Endodermal cell (in vitro differentiated cells): Measurements from ENCODE around the gene NR5A1. TPM values are rescaled to one million over a fixed set of nuclear protein-coding genes. Genes with fewer than 3 reads are reported as not detected.

Experiments
- DNase-seq: peaks from one replicate; pipeline ENCODE4 v3.0.0-alpha.2; 2017
- H3K27ac ChIP-seq: 2 replicates; pipeline ENCODE4 v1.5.1; 2013; ENCODE audit warnings: mild to moderate bottlenecking, low read depth, low read length, moderate library complexity
- H3K27me3 ChIP-seq: 2 replicates; pipeline ENCODE4 v1.6.1; 2013; ENCODE audit warnings: mild to moderate bottlenecking, low read length, moderate library complexity; ENCODE audit not compliant: insufficient read depth, control insufficient read depth, poor library complexity, severe bottlenecking
- H3K36me3 ChIP-seq: 2 replicates; pipeline ENCODE4 v1.7.0; 2013; ENCODE audit warnings: mild to moderate bottlenecking, low read length, moderate library complexity; ENCODE audit not compliant: control insufficient read depth, insufficient read depth
- H3K4me1 ChIP-seq: one replicate; pipeline ENCODE4 v1.7.0; 2013; ENCODE audit warnings: low read length; ENCODE audit not compliant: control insufficient read depth, insufficient read depth
- H3K4me3 ChIP-seq: 2 replicates; pipeline ENCODE4 v1.5.1; 2013; ENCODE audit warnings: mild to moderate bottlenecking, low read length, moderate library complexity
- H3K9ac ChIP-seq: 2 replicates; pipeline ENCODE4 v1.6.1; 2013; ENCODE audit warnings: mild to moderate bottlenecking, low read length, moderate library complexity; ENCODE audit not compliant: poor library complexity, severe bottlenecking; ENCODE audit errors: extremely low read depth
- H3K9me3 ChIP-seq: 2 replicates; pipeline ENCODE4 v1.6.1; 2013; ENCODE audit warnings: mild to moderate bottlenecking, low read length, moderate library complexity; ENCODE audit not compliant: control insufficient read depth
- H3K27ac Mint-ChIP-seq: 2 replicates; pipeline ENCODE4 v1.8.0; 2020; ENCODE audit warnings: mixed read lengths
- H3K27me3 Mint-ChIP-seq: 2 replicates; pipeline ENCODE4 v1.8.0; 2021; ENCODE audit warnings: mild to moderate bottlenecking, mixed read lengths; ENCODE audit not compliant: insufficient read depth
- H3K36me3 Mint-ChIP-seq: 2 replicates; pipeline ENCODE4 v1.8.0; 2020; ENCODE audit warnings: low read depth, mixed read lengths
- H3K4me1 Mint-ChIP-seq: 2 replicates; pipeline ENCODE4 v1.8.0; 2020; ENCODE audit warnings: mixed read lengths
- H3K4me3 Mint-ChIP-seq: 2 replicates; pipeline ENCODE4 v1.8.0; 2020; ENCODE audit warnings: mild to moderate bottlenecking, moderate library complexity, mixed read lengths
- H3K9me3 Mint-ChIP-seq: 2 replicates; pipeline ENCODE4 v1.8.0; 2020; ENCODE audit warnings: mild to moderate bottlenecking, mixed read lengths
- WGBS, 2 experiments: methylation state at CpG; one replicate each; pipeline versions ENCODE4 v1.1.5 to v1.1.7; 2013; ENCODE audit warnings: missing lambda C conversion rate in 2 of 2, mixed read lengths in 1 of 2; ENCODE audit not compliant: insufficient coverage in 1 of 2, insufficient read length in 1 of 2; 5-methylcytosine and 5-hydroxymethylcytosine counted together
- total RNA-seq, 2 donors: library from RNA; stranded (reverse); fragmentation: NEBNext Ultra II Directional in 1 of 2; extraction: Animal tissue kit (Norgen Biotek cat#: 25700) in 1 of 2; gene quantifications; 2 replicates in 1 of 2; 3 replicates in 1 of 2; pipeline ENCODE4 v1.2.1, GENCODE V29; 2021
- TF ChIP-seq, protein P1 (sequence below): fragments of 200-600 bp; sonication (generic); conservative IDR thresholded peaks from 2 replicates; pipeline ENCODE4 v1.5.0; 2021; ENCODE audit warnings: antibody characterized with exemption, mild to moderate bottlenecking

NR5A1 gene
- total RNA-seq, 2 donors from 2014 or later, result 0.37 TPM; not detected in 1

DNA sequence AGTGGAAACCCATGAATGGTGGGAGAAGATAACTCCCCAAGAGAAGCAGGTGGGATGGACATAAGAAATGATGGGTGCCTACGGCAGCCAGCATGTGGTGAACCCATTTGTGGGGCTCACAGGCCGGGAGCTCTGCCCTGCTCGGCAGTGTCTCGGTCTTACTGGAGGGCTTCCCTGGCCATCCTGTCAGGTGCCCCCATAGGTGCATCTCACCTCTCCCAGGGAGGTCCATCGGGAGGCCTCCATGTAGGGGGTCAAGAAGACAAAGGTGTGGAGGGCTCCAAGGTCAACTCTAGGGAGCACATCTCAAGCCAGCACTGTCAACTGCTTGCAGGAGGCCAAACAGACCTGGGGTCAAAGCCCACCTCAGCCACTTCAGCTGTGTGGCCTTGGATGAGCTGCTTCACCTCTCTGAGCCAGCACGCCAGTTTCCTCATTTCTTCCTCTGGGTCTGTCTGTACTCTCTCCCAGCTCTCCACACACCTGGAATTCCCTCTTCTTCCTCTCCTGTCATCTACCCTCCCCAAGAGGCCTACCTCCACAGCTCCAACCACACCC is 67.4 kb downstream of the NR5A1 start:
- H3K9me3 ChIP-seq, result no peaks in the 10 kb centered on the region
- Mint-ChIP-seq H3K27me3 (peaks cover 19% of the 10 kb centered on the region), H3K4me3 (no peak overlapping the region), H3K36me3 (no peaks in the 10 kb centered on the region), H3K27ac (no peak overlapping the region), H3K4me1 (no peaks in the 10 kb centered on the region), H3K9me3 (no peaks in the 10 kb centered on the region)
- no peaks in the 10 kb centered on the region for H3K36me3 ChIP-seq
- no peak overlapping the region for H3K4me3 ChIP-seq
- H3K27ac ChIP-seq, result no peak overlapping the region
- TF ChIP-seq, protein P1, sequence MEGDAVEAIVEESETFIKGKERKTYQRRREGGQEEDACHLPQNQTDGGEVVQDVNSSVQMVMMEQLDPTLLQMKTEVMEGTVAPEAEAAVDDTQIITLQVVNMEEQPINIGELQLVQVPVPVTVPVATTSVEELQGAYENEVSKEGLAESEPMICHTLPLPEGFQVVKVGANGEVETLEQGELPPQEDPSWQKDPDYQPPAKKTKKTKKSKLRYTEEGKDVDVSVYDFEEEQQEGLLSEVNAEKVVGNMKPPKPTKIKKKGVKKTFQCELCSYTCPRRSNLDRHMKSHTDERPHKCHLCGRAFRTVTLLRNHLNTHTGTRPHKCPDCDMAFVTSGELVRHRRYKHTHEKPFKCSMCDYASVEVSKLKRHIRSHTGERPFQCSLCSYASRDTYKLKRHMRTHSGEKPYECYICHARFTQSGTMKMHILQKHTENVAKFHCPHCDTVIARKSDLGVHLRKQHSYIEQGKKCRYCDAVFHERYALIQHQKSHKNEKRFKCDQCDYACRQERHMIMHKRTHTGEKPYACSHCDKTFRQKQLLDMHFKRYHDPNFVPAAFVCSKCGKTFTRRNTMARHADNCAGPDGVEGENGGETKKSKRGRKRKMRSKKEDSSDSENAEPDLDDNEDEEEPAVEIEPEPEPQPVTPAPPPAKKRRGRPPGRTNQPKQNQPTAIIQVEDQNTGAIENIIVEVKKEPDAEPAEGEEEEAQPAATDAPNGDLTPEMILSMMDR, result no peak
- DNase-seq, result no peak
- no peak overlapping the region for H3K9ac ChIP-seq
- no peaks in the 10 kb centered on the region for H3K4me1 ChIP-seq
- WGBS, 2 experiments, result 74 to 85% methylated on average over 4 to 6 of the region's 6 CpGs
- H3K27me3 ChIP-seq, result no peaks in the 10 kb centered on the region

DNA sequence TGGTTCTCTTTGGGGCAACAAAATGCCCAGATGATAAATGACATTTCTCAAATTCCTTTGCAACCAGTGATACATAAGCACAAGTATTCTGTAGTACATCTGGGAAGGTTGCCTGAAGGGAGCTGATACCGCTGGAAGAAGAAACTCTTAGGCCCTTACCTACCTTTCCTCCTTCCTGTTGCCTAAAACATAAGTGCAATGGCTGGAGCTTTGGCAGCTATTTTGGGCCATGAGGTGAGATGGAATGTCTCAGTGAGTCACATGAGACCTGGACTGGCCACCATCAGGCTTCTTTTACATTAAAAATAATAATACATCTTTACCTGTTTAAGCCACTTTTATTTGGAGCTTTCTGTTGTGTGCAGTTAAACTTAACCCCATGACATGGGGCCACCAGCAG is 68.1 kb downstream of the NR5A1 start:
- TF ChIP-seq, protein P1, result no peak
- no peaks in the 10 kb centered on the region for H3K9me3 Mint-ChIP-seq
- H3K4me3 Mint-ChIP-seq, result no peak overlapping the region
- H3K27ac ChIP-seq, result no peak overlapping the region
- H3K36me3 ChIP-seq, result no peaks in the 10 kb centered on the region
- H3K4me1 ChIP-seq, result no peaks in the 10 kb centered on the region
- H3K27ac Mint-ChIP-seq, result no peak overlapping the region
- no peak for DNase-seq
- no peak overlapping the region for H3K4me3 ChIP-seq
- 75 to 100% methylated on average over 1 of the region's 1 CpG for WGBS, 2 experiments
- no peaks in the 10 kb centered on the region for H3K4me1 Mint-ChIP-seq
- H3K9me3 ChIP-seq, result no peaks in the 10 kb centered on the region
- no peaks in the 10 kb centered on the region for H3K27me3 ChIP-seq
- peaks cover 19% of the 10 kb centered on the region for H3K27me3 Mint-ChIP-seq
- no peak overlapping the region for H3K9ac ChIP-seq
- H3K36me3 Mint-ChIP-seq, result no peaks in the 10 kb centered on the region

DNA sequence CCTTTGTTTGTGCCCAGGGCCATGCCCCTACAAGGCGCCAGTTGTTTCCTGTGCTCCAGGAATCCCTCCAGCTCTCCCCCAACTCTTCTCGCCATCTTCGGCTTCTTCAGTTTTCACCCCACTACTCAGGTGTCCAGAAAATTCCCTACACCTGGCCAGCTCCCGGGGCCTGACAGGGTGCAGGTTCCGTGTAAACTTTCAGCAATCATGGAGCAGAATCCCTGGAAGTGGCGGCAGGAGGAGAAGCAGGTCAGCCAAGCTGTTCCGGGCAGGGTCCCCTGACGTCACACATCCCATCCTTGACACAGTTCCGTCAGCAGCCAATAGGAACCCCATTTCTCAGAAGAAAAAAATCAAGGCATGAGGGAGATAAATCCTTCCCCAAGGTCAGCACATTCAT is 69.1 kb downstream of the NR5A1 start:
- TF ChIP-seq, protein P1, result no peak
- no peaks in the 10 kb centered on the region for H3K36me3 Mint-ChIP-seq
- no peak overlapping the region for H3K4me3 Mint-ChIP-seq
- Histone ChIP-seq H3K4me3 (no peak overlapping the region), H3K9me3 (no peaks in the 10 kb centered on the region), H3K27me3 (no peaks in the 10 kb centered on the region), H3K4me1 (no peaks in the 10 kb centered on the region), H3K36me3 (no peaks in the 10 kb centered on the region), H3K9ac (no peak overlapping the region), H3K27ac (no peak overlapping the region)
- H3K27me3 Mint-ChIP-seq, result peaks cover 19% of the 10 kb centered on the region
- H3K27ac Mint-ChIP-seq, result no peak overlapping the region
- no peaks in the 10 kb centered on the region for H3K9me3 Mint-ChIP-seq
- H3K4me1 Mint-ChIP-seq, result no peaks in the 10 kb centered on the region
- DNase-seq, result no peak
- WGBS, 2 experiments, result 90 to 93% methylated on average over 4 to 9 of the region's 9 CpGs
